Activated CD8-positive, alpha-beta T cell treated with anti-CD3 and anti-CD28 coated beads for 36 hours (primary cell): Measurements from ENCODE around the gene OPCML. TPM values are rescaled to one million over a fixed set of nuclear protein-coding genes. Genes with fewer than 3 reads are reported as not detected.

ENCODE experiments used
- ATAC-seq: fragments of 200-7000 bp; cut with Tn5 transposase; one replicate; pipeline ENCODE4 v1.10.0; 2021; ENCODE audit warnings: mild to moderate bottlenecking, moderate library complexity
- CTCF ChIA-PET: fragments of 350-600 bp; sonication (Branson Sonifier 250); formaldehyde crosslinking; loops from one replicate; lab custom pipeline; 2021; ENCODE audit warnings: antibody characterized with exemption; lab: Charles Lee
- POLR2A ChIA-PET: fragments of 350-600 bp; sonication (Branson Sonifier 250); formaldehyde crosslinking; loops from one replicate; lab custom pipeline; 2021; ENCODE audit warnings: antibody characterized with exemption; lab: Charles Lee
- DNase-seq: peaks from one replicate; pipeline ENCODE4 v3.0.0-alpha.2; 2020
- H3K27ac Mint-ChIP-seq: one replicate; pipeline ENCODE4 v1.8.0; 2021; ENCODE audit warnings: mild to moderate bottlenecking, mixed read lengths
- H3K27me3 Mint-ChIP-seq: one replicate; pipeline ENCODE4 v1.8.0; 2021; ENCODE audit warnings: mixed read lengths
- H3K36me3 Mint-ChIP-seq: one replicate; pipeline ENCODE4 v1.8.0; 2021; ENCODE audit warnings: low read depth, mixed read lengths
- H3K4me1 Mint-ChIP-seq: one replicate; pipeline ENCODE4 v1.8.0; 2021; ENCODE audit warnings: low read depth, mixed read lengths
- H3K4me3 Mint-ChIP-seq: one replicate; pipeline ENCODE4 v1.8.0; 2021; ENCODE audit warnings: mild to moderate bottlenecking, moderate library complexity, mixed read lengths
- H3K9me3 Mint-ChIP-seq: one replicate; pipeline ENCODE4 v1.8.0; 2021; ENCODE audit warnings: mixed read lengths
- CTCF ChIP-seq: fragments of 200-600 bp; IDR thresholded peaks from one replicate; pipeline ENCODE4 v1.8.0; 2022; ENCODE audit warnings: antibody characterized with exemption, mild to moderate bottlenecking
- intact Hi-C: fragments of 100-400 bp; cut with micrococcal nuclease; formaldehyde crosslinking; loops from one replicate; pipeline ENCODE4 v1.10.0; 2022
- total RNA-seq, 2 experiments: library from RNA; stranded (reverse); gene quantifications; one replicate each; pipeline ENCODE4 v1.2.3, GENCODE V29; 2021

The OPCML gene
- total RNA-seq, 2 experiments from 2014 or later: not detected

- DNase-seq (no peak), ATAC-seq (no peak)
- ChIA-PET CTCF (interaction anchor here (1.0 kb wide), 1 partner anchor 38 kb away, joined by 3 read pairs; no protein-coding TSS in a partner anchor), POLR2A (no interaction called here)
- Mint-ChIP-seq H3K27me3 (no peaks in the 10 kb centered on the region), H3K27ac (no peak overlapping the region), H3K4me3 (no peak overlapping the region), H3K36me3 (no peaks in the 10 kb centered on the region), H3K4me1 (no peaks in the 10 kb centered on the region), H3K9me3 (no peaks in the 10 kb centered on the region)
- TF ChIP-seq CTCF: no peak
- intact Hi-C loops: no loop called here
Observed at GRCh38 chr11:133172349-133172748, 360.0 kb downstream of the OPCML start.

- ATAC-seq (no peak), DNase-seq (no peak)
- ChIA-PET CTCF (no interaction called here), POLR2A (no interaction called here)
- intact Hi-C loops: no loop called here
- no peak overlapping the region for H3K27ac Mint-ChIP-seq
- no peaks in the 10 kb centered on the region for H3K27me3 Mint-ChIP-seq
- no peaks in the 10 kb centered on the region for H3K9me3 Mint-ChIP-seq
- H3K36me3 Mint-ChIP-seq: no peaks in the 10 kb centered on the region
- no peaks in the 10 kb centered on the region for H3K4me1 Mint-ChIP-seq
- no peak overlapping the region for H3K4me3 Mint-ChIP-seq
- no peak for TF ChIP-seq CTCF
Observed at GRCh38 chr11:133171374-133171773, 360.9 kb downstream of the OPCML start.

- Mint-ChIP-seq H3K4me1 (no peaks in the 10 kb centered on the region), H3K4me3 (no peak overlapping the region), H3K9me3 (no peaks in the 10 kb centered on the region), H3K27ac (no peak overlapping the region), H3K36me3 (no peaks in the 10 kb centered on the region), H3K27me3 (no peaks in the 10 kb centered on the region)
- POLR2A ChIA-PET: interaction anchor here (0.8 kb wide), 1 partner anchor 980 kb away, joined by 3 read pairs; no protein-coding TSS in a partner anchor
- no peak for ATAC-seq
- CTCF ChIA-PET: no interaction called here
- TF ChIP-seq CTCF: no peak
- intact Hi-C loops: no loop called here
- no peak for DNase-seq
Observed at GRCh38 chr11:133168016-133168415, 364.3 kb downstream of the OPCML start.

DNA sequence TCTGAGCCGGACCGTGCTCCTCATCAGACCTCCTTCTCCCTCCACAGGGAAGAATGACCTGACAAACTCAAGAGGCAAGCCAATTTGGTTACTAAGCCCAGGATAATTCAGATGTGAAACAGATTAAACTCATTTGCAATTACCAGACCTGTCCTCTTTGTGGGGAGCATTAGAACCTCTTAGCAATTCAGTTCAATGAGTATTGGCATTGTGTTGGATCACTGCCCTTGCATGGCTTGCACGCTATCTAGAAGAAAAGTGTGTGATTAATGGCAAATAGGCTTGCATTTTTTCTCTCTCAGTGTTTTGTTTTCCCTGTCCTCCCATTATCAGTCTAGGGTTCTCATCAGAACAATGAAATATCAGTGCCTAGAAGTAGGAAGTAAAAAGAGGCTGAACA is 365.6 kb downstream of the OPCML start:
- Mint-ChIP-seq H3K27me3 (peaks cover 2% of the 10 kb centered on the region), H3K27ac (no peak overlapping the region), H3K36me3 (no peaks in the 10 kb centered on the region), H3K9me3 (no peaks in the 10 kb centered on the region), H3K4me1 (no peaks in the 10 kb centered on the region), H3K4me3 (no peak overlapping the region)
- intact Hi-C loops: no loop called here
- ATAC-seq (no peak), DNase-seq (no peak)
- ChIA-PET POLR2A (no interaction called here), CTCF (no interaction called here)
- no peak for TF ChIP-seq CTCF

DNA sequence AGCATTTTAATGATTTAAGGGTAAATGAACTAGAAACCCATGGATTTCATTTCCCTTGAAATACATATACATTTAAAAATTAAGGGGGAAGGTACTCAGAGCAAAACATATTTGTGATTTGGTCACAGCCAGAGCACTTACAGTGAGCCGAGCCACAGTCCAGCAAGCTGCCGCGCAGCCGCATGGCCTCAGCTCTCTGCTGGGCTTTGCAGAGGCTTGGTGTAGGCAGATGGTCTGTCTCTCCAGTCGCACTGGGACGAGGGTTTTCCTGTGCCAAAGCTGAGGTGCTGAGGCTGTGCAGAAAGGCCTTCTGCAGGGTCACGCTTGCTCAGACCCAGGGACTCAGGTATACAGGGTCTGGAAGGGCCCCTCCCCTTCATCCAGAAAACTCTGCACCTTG is 367.3 kb downstream of the OPCML start:
- DNase-seq (no peak), ATAC-seq (no peak)
- no peaks in the 10 kb centered on the region for H3K9me3 Mint-ChIP-seq
- POLR2A ChIA-PET: no interaction called here
- no peak overlapping the region for H3K4me3 Mint-ChIP-seq
- CTCF ChIA-PET: interaction anchor here (1.4 kb wide), 2 partner anchors 30 to 86 kb away, joined by 3 to 5 read pairs; no protein-coding TSS in a partner anchor
- no peaks in the 10 kb centered on the region for H3K4me1 Mint-ChIP-seq
- no peaks in the 10 kb centered on the region for H3K36me3 Mint-ChIP-seq
- TF ChIP-seq CTCF: no peak
- no peak overlapping the region for H3K27ac Mint-ChIP-seq
- intact Hi-C loops: no loop called here
- peaks cover 2% of the 10 kb centered on the region for H3K27me3 Mint-ChIP-seq
